Measurements from ENCODE around the gene LHX4. TPM values are rescaled to one million over a fixed set of nuclear protein-coding genes. Genes with fewer than 3 reads are reported as not detected.

The LHX4 gene
- total and polyA plus RNA-seq, 2 of the 8 experiments (the other 6 are each of a cell fraction or from before 2014, with no cell fraction given) = 0.85 to 4.9 TPM

DNA sequence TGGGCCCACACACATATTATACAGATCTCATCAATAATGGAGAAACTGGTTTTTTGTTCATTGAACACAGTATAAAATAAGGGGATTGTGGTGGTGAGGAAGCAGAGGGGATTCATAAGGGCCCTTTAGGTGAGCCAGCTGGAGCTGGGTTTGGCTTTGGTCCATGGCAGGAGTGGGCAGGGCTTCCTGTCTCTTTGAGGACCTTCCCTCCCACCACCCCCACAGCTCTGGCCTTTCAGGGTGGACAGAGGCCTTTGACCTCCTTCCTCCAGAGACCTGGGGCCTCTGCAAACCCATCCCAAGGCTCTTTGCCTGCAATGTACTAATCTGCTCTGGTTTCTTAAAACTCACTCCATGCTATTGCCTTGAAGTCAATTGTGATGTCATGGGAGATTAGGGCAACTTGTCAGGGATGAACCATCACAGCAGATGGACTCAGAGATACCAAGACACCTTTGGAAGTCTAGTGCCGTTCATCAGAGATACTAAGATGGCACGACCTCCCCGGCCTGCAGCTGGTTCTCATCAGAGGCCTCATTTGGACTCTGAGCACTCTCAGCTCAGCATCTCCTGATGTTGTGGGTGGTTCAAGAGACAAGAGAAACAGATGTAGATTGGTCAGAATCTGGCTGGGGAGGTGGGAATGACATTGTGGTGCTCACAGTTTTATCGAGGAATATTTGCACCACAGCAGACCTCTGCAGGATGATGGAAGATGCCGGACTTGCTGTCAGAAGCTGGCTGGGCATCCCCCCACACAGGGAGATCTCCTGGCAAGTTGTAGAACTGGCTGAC, 37.9 kb downstream of the LHX4 start (continued):
- TF ChIP-seq GABPA (IDR thresholded peaks at IDR 0.05; ENCODE audit: borderline replicate concordance, insufficient read depth, low read length) = no peak

All from H1 (cell line).